ENCODE measurements around the gene PTPRK.

Gene PTPRK

GRCh38 chr6:128167552-128167951 lies 352.8 kb downstream of the PTPRK start:
- Histone ChIP-seq H3K27ac (ENCODE audit: low read depth, low read length) (no peak overlapping the region), H3K4me3 (ENCODE audit: low read depth in 1 of 2, low read length in 2 of 2) (no peak overlapping the region)

GRCh38 chr6:128164254-128164653 lies 356.1 kb downstream of the PTPRK start:
- Histone ChIP-seq H3K27ac (ENCODE audit: low read depth, low read length) (no peak overlapping the region), H3K4me3 (ENCODE audit: low read depth in 1 of 2, low read length in 2 of 2) (no peak overlapping the region), H3K36me3 (ENCODE audit: insufficient read depth, low read length) (no peaks in the 10 kb centered on the region), H3K27me3 (ENCODE audit: control insufficient read depth in 1 of 2, insufficient read depth in 2 of 2, low read length in 2 of 2) (no peaks in the 10 kb centered on the region), H3K4me1 (ENCODE audit: insufficient read depth, low read length) (no peaks in the 10 kb centered on the region), H3K9me3 (ENCODE audit: low read length) (no peaks in the 10 kb centered on the region), H3K9ac (ENCODE audit: low read length) (no peak overlapping the region)

More at GRCh38 chr6:128167552-128167951, 352.8 kb downstream of the PTPRK start:
- no peaks in the 10 kb centered on the region for H3K27me3 ChIP-seq (ENCODE audit: control insufficient read depth in 1 of 2, insufficient read depth in 2 of 2, low read length in 2 of 2)
- H3K9ac ChIP-seq (ENCODE audit: low read length) = no peak overlapping the region
- H3K36me3 ChIP-seq (ENCODE audit: insufficient read depth, low read length) = no peaks in the 10 kb centered on the region
- H3K9me3 ChIP-seq (ENCODE audit: low read length) = no peaks in the 10 kb centered on the region
- no peaks in the 10 kb centered on the region for H3K4me1 ChIP-seq (ENCODE audit: insufficient read depth, low read length)

- H3K27me3 ChIP-seq (ENCODE audit: control insufficient read depth in 1 of 2, insufficient read depth in 2 of 2, low read length in 2 of 2) = no peaks in the 10 kb centered on the region
- no peak overlapping the region for H3K9ac ChIP-seq (ENCODE audit: low read length)
- no peak overlapping the region for H3K4me3 ChIP-seq (ENCODE audit: low read depth in 1 of 2, low read length in 2 of 2)
- no peak overlapping the region for H3K27ac ChIP-seq (ENCODE audit: low read depth, low read length)
- no peaks in the 10 kb centered on the region for H3K4me1 ChIP-seq (ENCODE audit: insufficient read depth, low read length)
- H3K36me3 ChIP-seq (ENCODE audit: insufficient read depth, low read length) = no peaks in the 10 kb centered on the region
- H3K9me3 ChIP-seq (ENCODE audit: low read length) = no peaks in the 10 kb centered on the region
These were observed 358.0 kb downstream of the PTPRK start for GRCh38 chr6:128162423-128162822.

- H3K27me3 ChIP-seq (ENCODE audit: control insufficient read depth in 1 of 2, insufficient read depth in 2 of 2, low read length in 2 of 2) = no peaks in the 10 kb centered on the region
- no peaks in the 10 kb centered on the region for H3K4me1 ChIP-seq (ENCODE audit: insufficient read depth, low read length)
- no peak overlapping the region for H3K27ac ChIP-seq (ENCODE audit: low read depth, low read length)
- no peaks in the 10 kb centered on the region for H3K36me3 ChIP-seq (ENCODE audit: insufficient read depth, low read length)
- no peak overlapping the region for H3K9ac ChIP-seq (ENCODE audit: low read length)
- H3K9me3 ChIP-seq (ENCODE audit: low read length) = no peaks in the 10 kb centered on the region
- no peak overlapping the region for H3K4me3 ChIP-seq (ENCODE audit: low read depth in 1 of 2, low read length in 2 of 2)
These were observed 358.6 kb downstream of the PTPRK start for GRCh38 chr6:128161839-128162238.

- Histone ChIP-seq H3K36me3 (ENCODE audit: insufficient read depth, low read length) (no peaks in the 10 kb centered on the region), H3K4me3 (ENCODE audit: low read depth in 1 of 2, low read length in 2 of 2) (no peak overlapping the region)
These were observed 359.1 kb downstream of the PTPRK start for GRCh38 chr6:128161263-128161662.

GRCh38 chr6:128158496-128158895 lies 361.9 kb downstream of the PTPRK start:
- Histone ChIP-seq H3K27me3 (ENCODE audit: control insufficient read depth in 1 of 2, insufficient read depth in 2 of 2, low read length in 2 of 2) (no peaks in the 10 kb centered on the region), H3K4me3 (ENCODE audit: low read depth in 1 of 2, low read length in 2 of 2) (no peak overlapping the region), H3K9me3 (ENCODE audit: low read length) (no peaks in the 10 kb centered on the region), H3K4me1 (ENCODE audit: insufficient read depth, low read length) (no peaks in the 10 kb centered on the region), H3K36me3 (ENCODE audit: insufficient read depth, low read length) (no peaks in the 10 kb centered on the region), H3K9ac (ENCODE audit: low read length) (no peak overlapping the region), H3K27ac (ENCODE audit: low read depth, low read length) (no peak overlapping the region)

More at GRCh38 chr6:128161263-128161662, 359.1 kb downstream of the PTPRK start:
- H3K27ac ChIP-seq (ENCODE audit: low read depth, low read length) = no peak overlapping the region
- no peaks in the 10 kb centered on the region for H3K27me3 ChIP-seq (ENCODE audit: control insufficient read depth in 1 of 2, insufficient read depth in 2 of 2, low read length in 2 of 2)
- H3K9me3 ChIP-seq (ENCODE audit: low read length) = no peaks in the 10 kb centered on the region
- H3K9ac ChIP-seq (ENCODE audit: low read length) = no peak overlapping the region
- no peaks in the 10 kb centered on the region for H3K4me1 ChIP-seq (ENCODE audit: insufficient read depth, low read length)

GRCh38 chr6:128156321-128157111 lies 363.9 kb downstream of the PTPRK start:
- no peak overlapping the region for H3K27ac ChIP-seq (ENCODE audit: low read depth, low read length)
- no peak overlapping the region for H3K9ac ChIP-seq (ENCODE audit: low read length)
- H3K27me3 ChIP-seq (ENCODE audit: control insufficient read depth in 1 of 2, insufficient read depth in 2 of 2, low read length in 2 of 2) = no peaks in the 10 kb centered on the region
- H3K4me3 ChIP-seq (ENCODE audit: low read depth in 1 of 2, low read length in 2 of 2) = no peak overlapping the region
- H3K9me3 ChIP-seq (ENCODE audit: low read length) = no peaks in the 10 kb centered on the region
- no peaks in the 10 kb centered on the region for H3K4me1 ChIP-seq (ENCODE audit: insufficient read depth, low read length)
- no peaks in the 10 kb centered on the region for H3K36me3 ChIP-seq (ENCODE audit: insufficient read depth, low read length)

GRCh38 chr6:128155826-128156225 lies 364.6 kb downstream of the PTPRK start:
- Histone ChIP-seq H3K36me3 (ENCODE audit: insufficient read depth, low read length) (no peaks in the 10 kb centered on the region), H3K4me3 (ENCODE audit: low read depth in 1 of 2, low read length in 2 of 2) (no peak overlapping the region), H3K9ac (ENCODE audit: low read length) (no peak overlapping the region), H3K27ac (ENCODE audit: low read depth, low read length) (no peak overlapping the region), H3K9me3 (ENCODE audit: low read length) (no peaks in the 10 kb centered on the region), H3K27me3 (ENCODE audit: control insufficient read depth in 1 of 2, insufficient read depth in 2 of 2, low read length in 2 of 2) (no peaks in the 10 kb centered on the region), H3K4me1 (ENCODE audit: insufficient read depth, low read length) (no peaks in the 10 kb centered on the region)

- no peaks in the 10 kb centered on the region for H3K27me3 ChIP-seq (ENCODE audit: control insufficient read depth in 1 of 2, insufficient read depth in 2 of 2, low read length in 2 of 2)
- no peak overlapping the region for H3K9ac ChIP-seq (ENCODE audit: low read length)
- H3K4me3 ChIP-seq (ENCODE audit: low read depth in 1 of 2, low read length in 2 of 2) = no peak overlapping the region
- no peaks in the 10 kb centered on the region for H3K9me3 ChIP-seq (ENCODE audit: low read length)
- H3K4me1 ChIP-seq (ENCODE audit: insufficient read depth, low read length) = no peaks in the 10 kb centered on the region
- no peak overlapping the region for H3K27ac ChIP-seq (ENCODE audit: low read depth, low read length)
- no peaks in the 10 kb centered on the region for H3K36me3 ChIP-seq (ENCODE audit: insufficient read depth, low read length)
These were observed 367.8 kb downstream of the PTPRK start for GRCh38 chr6:128152551-128152950.

- no peak overlapping the region for H3K27ac ChIP-seq (ENCODE audit: low read depth, low read length)
- H3K4me1 ChIP-seq (ENCODE audit: insufficient read depth, low read length) = no peaks in the 10 kb centered on the region
- H3K36me3 ChIP-seq (ENCODE audit: insufficient read depth, low read length) = no peaks in the 10 kb centered on the region
- H3K4me3 ChIP-seq (ENCODE audit: low read depth in 1 of 2, low read length in 2 of 2) = no peak overlapping the region
- H3K27me3 ChIP-seq (ENCODE audit: control insufficient read depth in 1 of 2, insufficient read depth in 2 of 2, low read length in 2 of 2) = no peaks in the 10 kb centered on the region
- no peaks in the 10 kb centered on the region for H3K9me3 ChIP-seq (ENCODE audit: low read length)
- no peak overlapping the region for H3K9ac ChIP-seq (ENCODE audit: low read length)
These were observed 370.0 kb downstream of the PTPRK start for GRCh38 chr6:128150376-128150775.

GRCh38 chr6:128149796-128150195 lies 370.6 kb downstream of the PTPRK start:
- no peak overlapping the region for H3K4me3 ChIP-seq (ENCODE audit: low read depth in 1 of 2, low read length in 2 of 2)
- no peaks in the 10 kb centered on the region for H3K27me3 ChIP-seq (ENCODE audit: control insufficient read depth in 1 of 2, insufficient read depth in 2 of 2, low read length in 2 of 2)
- no peak overlapping the region for H3K9ac ChIP-seq (ENCODE audit: low read length)
- no peak overlapping the region for H3K27ac ChIP-seq (ENCODE audit: low read depth, low read length)
- H3K36me3 ChIP-seq (ENCODE audit: insufficient read depth, low read length) = no peaks in the 10 kb centered on the region
- H3K9me3 ChIP-seq (ENCODE audit: low read length) = no peaks in the 10 kb centered on the region
- H3K4me1 ChIP-seq (ENCODE audit: insufficient read depth, low read length) = no peaks in the 10 kb centered on the region

GRCh38 chr6:128144320-128144719 lies 376.1 kb downstream of the PTPRK start:
- Histone ChIP-seq H3K27me3 (ENCODE audit: control insufficient read depth in 1 of 2, insufficient read depth in 2 of 2, low read length in 2 of 2) (no peaks in the 10 kb centered on the region), H3K36me3 (ENCODE audit: insufficient read depth, low read length) (no peaks in the 10 kb centered on the region), H3K9me3 (ENCODE audit: low read length) (no peaks in the 10 kb centered on the region), H3K27ac (ENCODE audit: low read depth, low read length) (no peak overlapping the region), H3K4me3 (ENCODE audit: low read depth in 1 of 2, low read length in 2 of 2) (no peak overlapping the region), H3K4me1 (ENCODE audit: insufficient read depth, low read length) (peaks cover 8% of the 10 kb centered on the region), H3K9ac (ENCODE audit: low read length) (no peak overlapping the region)
